Sigmoid colon (tissue), 4 donors: ENCODE data around the gene CBFA2T3.

ENCODE experiments used
- EP300 ChIP-seq, 4 donors: sonication (generic); formaldehyde crosslinking; IDR thresholded peaks; one replicate each; pipeline ENCODE4 v1.6.1; 2017; ENCODE audit warnings: antibody characterized with exemption in 4 of 4
- POLR2A ChIP-seq, 2 donors: fragments of 450-650 bp; IDR thresholded peaks; one replicate each; pipeline ENCODE4 v1.6.1; 2016; ENCODE audit warnings: antibody characterized with exemption in 2 of 2, mild to moderate bottlenecking in 2 of 2, moderate library complexity in 2 of 2
- POLR2AphosphoS5 ChIP-seq, 4 donors: sonication (generic); formaldehyde crosslinking; IDR thresholded peaks; one replicate each; pipeline ENCODE4 v1.6.1; 2017; ENCODE audit warnings: antibody characterized with exemption in 4 of 4
- TF ChIP-seq, protein P1 (sequence below), 4 experiments: fragments of 450-650 bp in 3 of 4; fragments of 200-600 bp in 1 of 4; IDR thresholded peaks; one replicate each; pipeline ENCODE4 v1.5.1; 2016 to 2019; ENCODE audit warnings: antibody characterized with exemption in 4 of 4, mild to moderate bottlenecking in 3 of 4, moderate library complexity in 2 of 4

DNA sequence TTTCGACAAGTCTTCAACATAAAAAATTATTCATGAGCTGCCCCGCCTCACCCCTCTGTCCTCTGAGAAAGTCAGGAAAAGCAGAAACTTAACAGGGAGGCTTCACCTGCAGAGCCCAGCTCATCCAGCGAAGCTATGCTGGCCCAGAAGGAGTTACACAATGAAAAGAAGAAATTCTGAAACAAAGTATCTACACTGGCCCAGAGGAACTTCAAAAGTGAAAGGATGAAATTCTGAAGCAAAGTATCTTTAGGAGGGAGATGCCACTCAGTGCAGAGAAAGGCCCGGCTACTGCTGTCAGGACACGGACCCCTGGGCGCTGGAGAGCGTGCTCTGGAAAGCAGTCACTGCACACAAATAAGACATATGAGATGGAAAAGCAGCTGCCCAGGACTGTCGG lies 121.8 kb downstream of the CBFA2T3 start:
- TF ChIP-seq, protein P1, sequence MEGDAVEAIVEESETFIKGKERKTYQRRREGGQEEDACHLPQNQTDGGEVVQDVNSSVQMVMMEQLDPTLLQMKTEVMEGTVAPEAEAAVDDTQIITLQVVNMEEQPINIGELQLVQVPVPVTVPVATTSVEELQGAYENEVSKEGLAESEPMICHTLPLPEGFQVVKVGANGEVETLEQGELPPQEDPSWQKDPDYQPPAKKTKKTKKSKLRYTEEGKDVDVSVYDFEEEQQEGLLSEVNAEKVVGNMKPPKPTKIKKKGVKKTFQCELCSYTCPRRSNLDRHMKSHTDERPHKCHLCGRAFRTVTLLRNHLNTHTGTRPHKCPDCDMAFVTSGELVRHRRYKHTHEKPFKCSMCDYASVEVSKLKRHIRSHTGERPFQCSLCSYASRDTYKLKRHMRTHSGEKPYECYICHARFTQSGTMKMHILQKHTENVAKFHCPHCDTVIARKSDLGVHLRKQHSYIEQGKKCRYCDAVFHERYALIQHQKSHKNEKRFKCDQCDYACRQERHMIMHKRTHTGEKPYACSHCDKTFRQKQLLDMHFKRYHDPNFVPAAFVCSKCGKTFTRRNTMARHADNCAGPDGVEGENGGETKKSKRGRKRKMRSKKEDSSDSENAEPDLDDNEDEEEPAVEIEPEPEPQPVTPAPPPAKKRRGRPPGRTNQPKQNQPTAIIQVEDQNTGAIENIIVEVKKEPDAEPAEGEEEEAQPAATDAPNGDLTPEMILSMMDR (IDR thresholded peaks at IDR 0.05) = no peak
- TF ChIP-seq POLR2AphosphoS5 (IDR thresholded peaks at IDR 0.05) (no peak), EP300 (IDR thresholded peaks at IDR 0.05) (no peak), POLR2A (IDR thresholded peaks at IDR 0.05) (no peak)
